ENCODE results near the gene BCAS4. TPM values are rescaled to one million over a fixed set of nuclear protein-coding genes. Genes with fewer than 3 reads are reported as not detected.

The BCAS4 gene
- total and polyA plus RNA-seq, 5 donors from 2014 or later = 8.0 to 17.6 (median 14.0) TPM

DNA sequence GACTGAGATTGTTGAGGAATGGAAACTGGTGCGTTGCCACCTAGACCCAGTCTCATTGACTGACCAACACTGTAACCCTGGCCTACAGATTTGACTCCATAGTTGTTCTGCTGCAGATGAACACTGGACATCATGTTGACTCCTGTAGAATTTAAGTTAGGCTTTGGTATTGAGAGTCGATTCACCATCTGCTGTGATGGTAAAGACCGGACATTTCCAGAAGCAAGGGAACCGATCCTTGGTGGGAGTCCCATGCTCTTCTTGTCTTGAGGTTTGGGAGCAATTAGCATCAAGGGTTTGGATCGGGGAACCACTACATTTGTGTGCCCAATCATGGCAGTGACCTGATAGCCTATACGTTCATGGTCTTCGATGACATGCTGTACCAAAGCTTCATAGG, 98.8 kb downstream of the BCAS4 start:
- Histone ChIP-seq H3K4me1 (ENCODE audit: control insufficient read depth, insufficient read depth, low read length, poor library complexity, severe bottlenecking) (no peaks in the 10 kb centered on the region), H3K9me3 (ENCODE audit: control insufficient read depth in 2 of 2, low read length in 2 of 2) (no peaks in the 10 kb centered on the region), H3K4me3 (ENCODE audit: low read depth, low read length) (no peak overlapping the region), H3K27me3 (ENCODE audit: control insufficient read depth, insufficient read depth, low read length) (no peaks in the 10 kb centered on the region), H3K36me3 (ENCODE audit: control insufficient read depth, insufficient read depth, low read length) (peaks cover 69% of the 10 kb centered on the region), H3K27ac (ENCODE audit: insufficient read depth, low read length, poor library complexity, severe bottlenecking) (no peak overlapping the region)
- no peak for ATAC-seq (ENCODE audit: low read depth in 2 of 2)
- H3K4me3 Mint-ChIP-seq = no peak overlapping the region
- no peak overlapping the region for H3K27ac Mint-ChIP-seq
- H3K9me3 Mint-ChIP-seq = no peaks in the 10 kb centered on the region
- H3K4me1 Mint-ChIP-seq = peaks cover 5 to 13% (median 8%) of the 10 kb centered on the region in 4 donors
- peaks cover 57% of the 10 kb centered on the region for H3K36me3 Mint-ChIP-seq
- H3K27me3 Mint-ChIP-seq = no peaks in the 10 kb centered on the region
- no peak for DNase-seq

- Mint-ChIP-seq H3K27ac (no peak overlapping the region), H3K9me3 (no peaks in the 10 kb centered on the region), H3K4me3 (no peak overlapping the region), H3K36me3 (peaks cover 48% of the 10 kb centered on the region), H3K27me3 (no peaks in the 10 kb centered on the region), H3K4me1 (peaks cover 4 to 13% (median 5%) of the 10 kb centered on the region in 4 donors)
- no peaks in the 10 kb centered on the region for H3K27me3 ChIP-seq (ENCODE audit: control insufficient read depth, insufficient read depth, low read length)
- DNase-seq (no peak), ATAC-seq (ENCODE audit: low read depth in 2 of 2) (no peak)
- H3K27ac ChIP-seq (ENCODE audit: insufficient read depth, low read length, poor library complexity, severe bottlenecking) = no peak overlapping the region
- peaks cover 67% of the 10 kb centered on the region for H3K36me3 ChIP-seq (ENCODE audit: control insufficient read depth, insufficient read depth, low read length)
- H3K4me1 ChIP-seq (ENCODE audit: control insufficient read depth, insufficient read depth, low read length, poor library complexity, severe bottlenecking) = no peaks in the 10 kb centered on the region
- H3K4me3 ChIP-seq (ENCODE audit: low read depth, low read length) = no peak overlapping the region
- H3K9me3 ChIP-seq (ENCODE audit: control insufficient read depth in 2 of 2, low read length in 2 of 2) = no peaks in the 10 kb centered on the region
These were observed 100.4 kb downstream of the BCAS4 start for GRCh38 chr20:50895111-50895830.

DNA sequence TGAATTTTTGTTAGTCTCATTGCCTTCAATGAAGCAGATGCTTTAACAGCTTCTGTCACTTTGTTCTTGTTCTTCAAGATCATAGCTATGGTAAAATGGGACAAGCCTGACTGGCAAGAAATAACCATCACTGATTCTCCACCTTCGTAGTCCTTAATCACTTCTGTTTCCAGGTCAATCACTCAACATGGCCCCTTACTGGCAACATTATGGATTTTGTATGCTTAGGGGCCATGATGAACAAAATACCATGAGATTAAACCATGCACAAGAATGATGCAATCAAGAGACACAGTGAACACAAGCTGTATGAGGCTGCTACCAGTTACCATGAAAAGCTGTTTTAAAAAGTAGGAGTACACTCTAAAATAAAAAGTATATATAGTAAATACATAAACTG, 103.6 kb downstream of the BCAS4 start:
- no peak for ATAC-seq (ENCODE audit: low read depth in 2 of 2)

GRCh38 chr20:50900261-50900660, 105.4 kb downstream of the BCAS4 start:
- Histone ChIP-seq H3K36me3 (ENCODE audit: control insufficient read depth, insufficient read depth, low read length) (peaks cover 48% of the 10 kb centered on the region), H3K27me3 (ENCODE audit: control insufficient read depth, insufficient read depth, low read length) (no peaks in the 10 kb centered on the region), H3K9me3 (ENCODE audit: control insufficient read depth in 2 of 2, low read length in 2 of 2) (no peaks in the 10 kb centered on the region), H3K27ac (ENCODE audit: insufficient read depth, low read length, poor library complexity, severe bottlenecking) (no peak overlapping the region), H3K4me1 (ENCODE audit: control insufficient read depth, insufficient read depth, low read length, poor library complexity, severe bottlenecking) (peaks cover 5% of the 10 kb centered on the region), H3K4me3 (ENCODE audit: low read depth, low read length) (no peak overlapping the region)
- Mint-ChIP-seq H3K27ac (peak overlapping the region in 1 of 3 donors; percentile 55), H3K9me3 (no peaks in the 10 kb centered on the region), H3K4me1 (peaks cover 19 to 38% (median 32%) of the 10 kb centered on the region in 4 donors), H3K36me3 (peaks cover 16% of the 10 kb centered on the region), H3K27me3 (no peaks in the 10 kb centered on the region), H3K4me3 (no peak overlapping the region)
- no peak for DNase-seq
- no peak for ATAC-seq (ENCODE audit: low read depth in 2 of 2)

More for the DNA sequence above, 103.6 kb downstream of the BCAS4 start:
- no peak overlapping the region for H3K4me3 ChIP-seq (ENCODE audit: low read depth, low read length)
- no peaks in the 10 kb centered on the region for H3K9me3 ChIP-seq (ENCODE audit: control insufficient read depth in 2 of 2, low read length in 2 of 2)
- Mint-ChIP-seq H3K27ac (peak overlapping the region in 1 of 3 donors; percentile 15), H3K4me3 (no peak overlapping the region), H3K4me1 (peaks cover 12 to 23% (median 21%) of the 10 kb centered on the region in 4 donors), H3K27me3 (no peaks in the 10 kb centered on the region), H3K36me3 (peaks cover 28% of the 10 kb centered on the region), H3K9me3 (no peaks in the 10 kb centered on the region)
- no peaks in the 10 kb centered on the region for H3K27me3 ChIP-seq (ENCODE audit: control insufficient read depth, insufficient read depth, low read length)
- no peak overlapping the region for H3K27ac ChIP-seq (ENCODE audit: insufficient read depth, low read length, poor library complexity, severe bottlenecking)
- peaks cover 66% of the 10 kb centered on the region for H3K36me3 ChIP-seq (ENCODE audit: control insufficient read depth, insufficient read depth, low read length)
- no peaks in the 10 kb centered on the region for H3K4me1 ChIP-seq (ENCODE audit: control insufficient read depth, insufficient read depth, low read length, poor library complexity, severe bottlenecking)
- DNase-seq = no peak

GRCh38 chr20:50901301-50901700, 106.4 kb downstream of the BCAS4 start:
- no peaks in the 10 kb centered on the region for H3K9me3 Mint-ChIP-seq
- peaks cover 16% of the 10 kb centered on the region for H3K36me3 Mint-ChIP-seq
- H3K4me3 Mint-ChIP-seq = peak overlapping the region in 1 of 4 donors; percentile 33
- ATAC-seq (ENCODE audit: low read depth in 2 of 2) (no peak), DNase-seq (no peak)
- Histone ChIP-seq H3K27me3 (ENCODE audit: control insufficient read depth, insufficient read depth, low read length) (no peaks in the 10 kb centered on the region), H3K27ac (ENCODE audit: insufficient read depth, low read length, poor library complexity, severe bottlenecking) (no peak overlapping the region), H3K36me3 (ENCODE audit: control insufficient read depth, insufficient read depth, low read length) (peaks cover 47% of the 10 kb centered on the region), H3K9me3 (ENCODE audit: control insufficient read depth in 2 of 2, low read length in 2 of 2) (no peaks in the 10 kb centered on the region), H3K4me1 (ENCODE audit: control insufficient read depth, insufficient read depth, low read length, poor library complexity, severe bottlenecking) (peaks cover 6% of the 10 kb centered on the region), H3K4me3 (ENCODE audit: low read depth, low read length) (no peak overlapping the region)
- H3K27ac Mint-ChIP-seq = peak overlapping the region in 1 of 3 donors; percentile 55
- H3K27me3 Mint-ChIP-seq = no peaks in the 10 kb centered on the region
- H3K4me1 Mint-ChIP-seq = peaks cover 24 to 48% (median 33%) of the 10 kb centered on the region in 4 donors

- Histone ChIP-seq H3K9me3 (ENCODE audit: control insufficient read depth in 2 of 2, low read length in 2 of 2) (no peaks in the 10 kb centered on the region), H3K36me3 (ENCODE audit: control insufficient read depth, insufficient read depth, low read length) (peaks cover 35% of the 10 kb centered on the region), H3K4me1 (ENCODE audit: control insufficient read depth, insufficient read depth, low read length, poor library complexity, severe bottlenecking) (peaks cover 8% of the 10 kb centered on the region), H3K4me3 (ENCODE audit: low read depth, low read length) (no peak overlapping the region), H3K27me3 (ENCODE audit: control insufficient read depth, insufficient read depth, low read length) (no peaks in the 10 kb centered on the region), H3K27ac (ENCODE audit: insufficient read depth, low read length, poor library complexity, severe bottlenecking) (no peak overlapping the region)
- Mint-ChIP-seq H3K4me1 (peaks cover 19 to 61% (median 36%) of the 10 kb centered on the region in 4 donors), H3K36me3 (peaks cover 10% of the 10 kb centered on the region), H3K9me3 (no peaks in the 10 kb centered on the region), H3K27ac (peak overlapping the region in 2 of 3 donors; percentile 23 to 68), H3K27me3 (no peaks in the 10 kb centered on the region), H3K4me3 (no peak overlapping the region)
- ATAC-seq (ENCODE audit: low read depth in 2 of 2) = no peak
- no peak for DNase-seq
These were observed 108.6 kb downstream of the BCAS4 start for GRCh38 chr20:50903353-50904051.

DNA sequence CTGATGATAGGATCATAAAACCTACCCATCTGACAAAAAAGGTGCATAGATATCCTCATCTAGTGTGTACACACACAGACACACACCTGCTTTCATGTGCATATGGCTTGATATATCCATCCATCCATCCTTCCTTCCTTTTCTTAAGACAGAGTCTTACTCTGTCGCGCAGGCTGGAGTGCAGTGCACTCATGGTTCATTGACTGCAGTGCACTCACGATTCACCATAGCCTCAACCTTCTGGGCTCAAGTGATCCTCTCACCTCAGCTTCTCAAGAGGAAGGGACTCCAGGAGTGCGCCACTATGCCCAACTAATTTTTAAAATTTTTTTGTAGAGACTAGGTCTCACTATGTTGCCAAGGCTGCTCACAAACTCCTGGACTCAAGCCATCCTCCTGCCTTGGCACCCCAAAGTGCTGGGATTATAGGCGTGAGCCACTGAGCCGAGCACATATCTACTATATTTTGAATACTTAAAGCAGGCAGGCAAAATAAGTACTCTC, 109.3 kb downstream of the BCAS4 start:
- Mint-ChIP-seq H3K9me3 (no peaks in the 10 kb centered on the region), H3K36me3 (peaks cover 10% of the 10 kb centered on the region), H3K4me3 (no peak overlapping the region), H3K4me1 (peaks cover 19 to 65% (median 40%) of the 10 kb centered on the region in 4 donors), H3K27me3 (no peaks in the 10 kb centered on the region), H3K27ac (peak overlapping the region in 2 of 3 donors; percentile 23 to 68)
- Histone ChIP-seq H3K4me3 (ENCODE audit: low read depth, low read length) (no peak overlapping the region), H3K9me3 (ENCODE audit: control insufficient read depth in 2 of 2, low read length in 2 of 2) (no peaks in the 10 kb centered on the region), H3K36me3 (ENCODE audit: control insufficient read depth, insufficient read depth, low read length) (peaks cover 33% of the 10 kb centered on the region), H3K27me3 (ENCODE audit: control insufficient read depth, insufficient read depth, low read length) (no peaks in the 10 kb centered on the region), H3K27ac (ENCODE audit: insufficient read depth, low read length, poor library complexity, severe bottlenecking) (no peak overlapping the region), H3K4me1 (ENCODE audit: control insufficient read depth, insufficient read depth, low read length, poor library complexity, severe bottlenecking) (peaks cover 8% of the 10 kb centered on the region)
- ATAC-seq (ENCODE audit: low read depth in 2 of 2) (no peak), DNase-seq (no peak)
